CD1c-positive myeloid dendritic cell (primary cell): ENCODE measurements around the gene CFAP65.

Experiments
- DNase-seq: peaks from one replicate; pipeline ENCODE4 v3.0.0-alpha.2; 2016; ENCODE audit errors: extremely low spot score

CFAP65 gene

DNA sequence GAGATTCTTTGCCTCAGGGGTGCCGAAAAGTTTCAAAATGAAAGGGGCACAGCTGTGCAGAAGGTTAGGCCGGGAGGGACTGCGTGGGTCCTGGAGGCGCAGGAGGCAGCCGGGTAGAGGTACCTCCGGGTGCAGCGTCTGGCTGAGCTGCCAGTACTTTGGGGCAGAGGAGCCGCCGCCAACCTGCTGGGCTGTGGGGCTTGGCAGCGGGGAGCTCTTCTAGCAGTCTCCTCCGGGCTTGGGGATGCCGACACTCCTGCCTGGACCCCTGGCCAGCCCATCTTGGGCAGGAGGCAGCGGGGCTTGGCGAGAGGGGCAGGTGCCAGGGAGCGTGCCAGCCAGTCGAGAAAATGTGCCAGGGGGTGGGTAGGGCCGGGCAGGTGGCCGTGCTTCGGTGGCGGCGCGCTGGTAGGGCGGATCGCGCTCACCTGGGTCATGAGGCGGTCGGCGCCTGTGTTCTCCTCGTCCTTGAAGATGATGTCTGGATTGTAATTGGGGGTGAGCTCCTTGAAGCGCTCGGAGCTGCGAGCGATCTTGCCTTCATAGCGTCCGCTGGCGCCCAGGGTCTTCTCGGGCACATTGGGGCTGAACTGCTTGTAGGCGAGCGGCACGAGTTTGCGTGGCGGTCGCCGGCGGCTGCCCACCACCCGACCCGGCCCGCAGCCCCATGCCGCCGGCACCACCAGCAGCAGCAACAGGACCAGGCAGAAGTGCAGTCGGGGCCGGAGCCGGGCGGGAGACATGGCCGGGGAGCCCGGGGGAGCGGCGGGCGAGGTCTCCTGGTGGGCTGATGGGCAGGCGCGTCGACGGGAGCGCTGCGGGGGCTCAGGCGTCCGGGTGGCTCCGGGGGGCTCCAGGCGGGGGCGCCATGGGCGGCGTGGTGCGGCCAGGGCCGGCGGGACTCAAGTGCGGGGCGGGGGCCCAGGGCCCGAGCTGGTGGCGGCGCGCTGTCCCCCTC is 18.7 kb upstream of the CFAP65 start:
- DNase-seq, result no peak

DNA sequence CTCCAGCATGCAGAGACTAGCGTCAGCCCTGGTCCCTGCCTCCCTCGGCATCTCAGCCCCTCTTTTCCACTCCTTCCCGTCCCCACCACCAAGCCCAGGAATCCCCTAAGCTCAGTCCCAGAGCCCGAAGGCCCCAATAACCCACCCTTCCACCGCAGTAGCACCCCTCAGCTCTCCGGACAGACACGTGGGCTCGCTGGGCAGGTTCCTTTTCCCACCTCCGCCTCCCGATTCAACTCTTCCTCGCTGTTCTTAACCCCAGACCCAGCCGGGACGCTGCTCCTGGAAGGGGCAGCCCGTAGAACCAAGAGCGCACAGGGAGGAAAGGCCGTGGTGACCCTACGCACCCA is 18.0 kb upstream of the CFAP65 start:
- DNase-seq, result no peak

DNA sequence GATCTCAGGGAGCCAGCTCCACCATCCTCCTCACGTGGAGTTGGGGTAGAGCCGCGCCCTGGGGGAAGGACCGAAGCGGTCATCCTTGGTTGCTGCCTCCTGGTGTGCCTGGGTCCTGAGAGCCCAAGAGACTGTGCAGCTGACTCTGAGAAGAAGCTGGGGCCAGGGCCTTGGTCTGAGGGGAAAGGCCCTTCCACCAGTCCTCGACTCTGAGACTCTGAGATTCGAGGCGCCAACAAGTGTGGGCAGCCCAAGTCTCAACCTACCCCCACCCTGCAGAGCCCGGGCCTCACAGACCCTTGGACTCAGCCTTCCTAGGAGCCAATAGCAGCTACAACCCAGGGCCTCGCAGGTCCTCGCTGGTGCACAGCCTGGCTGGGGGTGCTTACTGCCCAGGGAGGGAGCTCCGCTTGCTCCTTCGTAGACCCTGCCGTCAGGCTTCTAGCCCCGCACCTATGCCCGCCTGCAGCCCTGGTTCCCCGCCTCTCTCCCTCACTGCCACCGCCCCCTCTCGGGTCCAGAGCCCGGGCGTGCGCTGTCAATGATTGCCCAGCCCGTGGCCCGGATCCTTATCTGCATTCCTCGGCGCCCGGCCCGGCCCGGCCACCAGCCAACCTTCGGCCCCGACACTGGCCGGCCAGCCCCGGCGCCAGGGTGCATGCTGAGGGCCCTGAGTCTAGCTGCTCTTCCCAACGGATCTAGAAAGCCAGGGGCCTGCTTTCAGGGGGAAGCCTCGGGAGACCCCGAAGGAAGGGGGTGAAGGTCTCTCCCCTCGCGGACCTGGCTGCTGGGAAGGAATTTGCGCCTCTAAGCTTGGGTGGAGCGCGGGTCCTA is 17.4 kb upstream of the CFAP65 start:
- DNase-seq, result no peak

DNA sequence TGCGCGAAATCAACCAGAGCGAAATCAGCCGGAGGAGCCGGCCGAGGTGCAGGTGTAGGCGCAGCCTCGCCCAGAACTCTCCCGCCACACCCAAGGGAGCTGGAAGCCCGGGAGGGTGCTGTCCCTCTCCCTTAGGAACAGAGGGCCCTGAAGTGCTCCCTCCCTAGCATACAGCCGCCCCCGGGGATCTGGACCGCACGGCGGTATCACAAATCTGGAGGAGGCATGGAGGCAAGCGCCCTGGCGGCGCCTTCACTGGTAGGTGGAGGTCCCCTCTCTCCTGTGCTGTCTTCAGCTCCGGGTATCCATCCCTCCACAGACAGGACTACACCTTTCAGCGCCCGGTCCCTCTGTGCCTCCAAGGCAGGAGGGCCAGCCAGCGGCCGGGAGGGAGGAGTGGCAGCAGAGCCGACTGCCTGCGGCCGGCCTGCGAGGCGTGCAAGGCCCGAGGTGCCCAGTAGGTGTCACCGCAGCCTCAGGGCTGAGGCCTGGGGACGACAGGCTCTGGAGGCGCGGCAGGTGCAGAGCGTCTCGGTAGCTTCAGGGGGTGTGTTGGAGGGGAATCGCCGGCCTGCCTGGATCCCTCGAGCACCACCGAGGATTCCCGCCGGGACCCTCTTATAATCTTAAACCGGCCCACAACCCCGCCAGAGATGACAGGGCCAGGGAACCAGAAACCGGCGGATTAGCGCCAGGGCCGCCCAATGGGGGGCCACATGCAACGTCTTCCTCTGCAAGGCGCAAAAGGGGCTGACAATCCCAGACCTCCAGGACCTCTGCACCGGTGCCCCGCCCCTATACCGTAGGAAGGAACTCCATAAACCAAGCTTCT is 16.6 kb upstream of the CFAP65 start:
- DNase-seq, result peak; percentile 84

DNA sequence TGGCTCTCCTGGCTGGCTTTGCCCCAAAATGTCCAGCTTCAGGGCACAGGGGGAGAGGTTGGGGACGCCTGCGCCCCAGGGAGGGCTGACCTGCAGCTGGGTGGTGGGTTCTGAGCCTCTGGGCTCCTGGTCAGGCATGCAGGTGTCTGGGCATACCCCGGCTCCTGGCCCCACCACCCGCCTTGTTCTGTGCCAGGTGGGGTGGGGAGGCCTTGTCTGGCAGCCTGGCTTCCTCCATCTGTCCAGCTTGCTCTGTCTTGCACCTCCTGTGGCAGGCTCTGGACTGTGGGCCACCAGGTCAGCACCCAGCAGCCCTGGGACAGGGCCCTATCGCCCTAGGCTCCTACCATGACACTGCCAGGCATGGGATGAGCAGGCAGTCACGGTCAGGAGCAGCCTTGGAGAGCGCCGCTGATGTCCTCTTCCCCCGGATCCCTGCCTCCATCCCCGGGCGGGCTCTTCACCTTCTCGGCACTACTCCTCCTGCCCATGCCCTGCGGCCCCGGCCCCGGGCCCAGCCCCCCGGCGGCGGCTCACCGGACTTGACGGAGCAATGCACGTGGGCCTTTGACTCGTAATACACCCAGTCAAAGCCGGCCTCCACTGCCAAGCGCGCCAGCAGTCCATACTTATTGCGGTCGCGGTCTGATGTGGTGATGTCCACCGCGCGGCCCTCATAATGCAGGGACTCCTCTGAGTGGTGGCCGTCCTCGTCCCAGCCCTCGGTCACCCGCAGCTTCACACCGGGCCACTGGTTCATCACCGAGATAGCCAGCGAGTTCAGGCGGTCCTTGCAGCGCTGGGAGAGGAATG is 15.8 kb upstream of the CFAP65 start:
- DNase-seq, result no peak

DNA sequence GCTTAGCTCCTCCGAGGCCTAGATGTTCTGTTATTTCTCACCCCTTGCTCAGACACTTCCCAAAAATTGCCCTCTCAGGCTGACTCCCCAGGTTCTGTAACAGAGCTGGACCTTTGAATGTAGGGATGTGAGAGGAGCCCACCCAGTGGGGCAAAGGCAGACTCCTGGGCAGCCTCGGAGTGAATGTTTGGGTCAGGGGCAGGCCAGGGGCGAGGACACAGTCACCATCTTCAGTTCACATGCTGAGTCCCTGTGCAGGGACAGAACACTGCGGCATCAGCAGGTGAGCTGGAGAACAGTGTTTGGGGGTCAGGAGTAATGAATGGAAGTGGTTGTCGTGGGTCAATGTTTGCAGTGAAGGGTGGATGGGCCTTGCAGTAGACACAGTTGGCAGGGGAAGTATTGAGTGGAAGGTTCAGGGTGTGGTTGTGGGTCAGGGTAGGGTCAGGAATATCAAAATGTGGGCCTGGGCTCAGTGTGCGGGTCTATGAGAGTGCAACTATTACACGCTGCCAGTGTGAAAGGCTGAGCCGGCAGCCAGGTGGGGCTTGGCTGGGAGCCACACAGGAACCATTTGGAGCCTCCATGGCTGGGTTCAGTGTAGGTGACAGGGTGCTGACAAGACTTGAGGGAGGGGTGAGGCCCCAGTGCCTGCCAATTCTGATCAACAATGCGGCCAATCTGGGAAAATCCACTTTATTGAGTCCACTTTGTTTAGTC is 15.0 kb upstream of the CFAP65 start:
- DNase-seq, result no peak

DNA sequence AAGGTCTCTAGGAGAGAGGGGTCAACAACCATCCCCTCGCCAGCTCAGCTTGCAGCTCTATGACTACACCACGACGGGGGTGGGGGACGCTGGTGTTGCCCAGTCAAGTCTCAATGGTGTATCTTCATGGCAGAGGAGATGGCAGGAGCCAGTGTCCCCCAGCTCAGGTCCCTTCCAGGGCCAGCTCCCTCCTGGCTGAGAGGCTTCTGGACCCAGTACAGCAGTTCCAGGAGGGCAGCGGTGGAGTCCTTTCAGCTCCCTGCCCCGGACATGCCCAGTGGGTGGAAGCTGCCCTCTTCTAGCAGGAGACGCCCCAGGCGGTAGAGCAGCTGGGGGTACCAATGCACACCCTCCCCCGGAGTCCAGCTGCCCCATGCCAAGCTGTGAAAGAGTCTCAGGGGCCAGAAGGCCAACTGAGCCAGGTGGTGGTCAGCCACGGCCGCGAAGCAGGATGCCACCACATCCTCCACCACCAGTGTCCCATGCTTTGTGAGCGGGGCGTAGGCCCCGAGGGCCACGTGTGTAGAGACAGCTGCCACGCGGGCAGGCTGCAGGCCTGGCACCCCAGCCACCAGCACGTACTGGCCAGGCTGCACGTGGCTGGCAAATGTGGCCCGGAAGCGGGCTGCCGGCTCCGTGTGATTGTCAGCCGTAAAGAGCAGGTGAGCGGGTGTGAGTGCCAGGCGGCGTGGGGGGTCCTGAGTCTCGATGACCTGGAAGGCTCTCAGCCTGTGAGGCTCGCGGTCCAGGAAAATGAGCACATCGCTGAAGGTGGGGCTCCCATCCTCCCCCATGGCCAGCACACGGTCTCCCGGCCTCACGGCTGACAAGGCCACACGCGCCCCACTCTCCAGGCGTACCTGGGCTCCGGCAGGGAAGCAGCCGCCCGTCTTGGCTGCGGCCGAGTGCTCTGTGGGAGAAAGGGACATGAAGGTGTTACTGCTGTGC is 13.9 kb upstream of the CFAP65 start:
- DNase-seq, result no peak

DNA sequence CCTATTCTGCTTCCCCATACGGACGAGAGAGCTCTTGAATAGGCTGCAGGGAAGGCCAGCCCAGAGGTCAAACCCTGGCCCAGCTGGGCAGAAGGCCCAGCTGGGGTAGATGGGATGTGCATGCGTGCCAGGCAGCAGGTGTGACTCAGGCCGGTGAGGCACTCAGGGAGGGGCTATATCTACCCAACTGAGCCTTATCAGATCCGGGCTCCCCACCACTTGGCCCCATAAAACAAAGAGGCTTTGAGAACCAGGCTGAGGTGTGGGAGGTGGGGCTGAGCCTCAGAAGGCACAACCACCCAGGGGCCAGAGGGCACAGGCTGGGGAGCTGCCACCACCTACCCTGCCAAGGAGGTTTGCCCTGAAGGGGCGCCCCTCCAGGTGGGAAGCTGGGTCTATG is 8.0 kb upstream of the CFAP65 start:
- no peak for DNase-seq

DNA sequence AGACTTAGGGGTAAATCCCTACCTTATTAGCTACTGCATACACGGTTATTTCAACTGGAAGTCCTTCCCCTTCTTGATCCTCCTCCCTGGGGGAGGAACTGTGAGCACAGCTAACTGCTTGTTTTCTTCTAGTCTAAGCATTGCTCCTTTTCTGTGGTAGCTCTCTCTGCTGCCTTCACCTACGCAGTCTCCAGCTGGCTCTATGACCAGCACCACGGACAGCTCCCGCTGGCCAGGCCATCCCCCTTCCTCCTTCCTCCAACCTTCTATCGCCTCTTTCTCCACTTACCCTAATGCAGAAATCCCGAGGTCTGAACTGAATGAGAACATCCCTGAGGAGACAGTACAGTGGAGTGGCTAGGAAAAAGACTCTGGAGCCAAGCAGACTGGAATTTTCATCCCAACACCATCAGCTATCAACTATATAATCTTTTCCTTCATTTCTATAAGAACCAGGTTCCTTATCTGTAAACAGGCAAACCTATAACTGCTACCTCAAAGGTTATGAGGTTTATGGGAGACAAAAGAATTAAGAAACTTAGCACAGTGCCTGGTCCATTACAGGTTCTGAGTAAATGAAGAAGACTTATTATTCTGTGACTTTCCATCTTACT is 4.7 kb upstream of the CFAP65 start:
- peak; percentile 40 for DNase-seq

DNA sequence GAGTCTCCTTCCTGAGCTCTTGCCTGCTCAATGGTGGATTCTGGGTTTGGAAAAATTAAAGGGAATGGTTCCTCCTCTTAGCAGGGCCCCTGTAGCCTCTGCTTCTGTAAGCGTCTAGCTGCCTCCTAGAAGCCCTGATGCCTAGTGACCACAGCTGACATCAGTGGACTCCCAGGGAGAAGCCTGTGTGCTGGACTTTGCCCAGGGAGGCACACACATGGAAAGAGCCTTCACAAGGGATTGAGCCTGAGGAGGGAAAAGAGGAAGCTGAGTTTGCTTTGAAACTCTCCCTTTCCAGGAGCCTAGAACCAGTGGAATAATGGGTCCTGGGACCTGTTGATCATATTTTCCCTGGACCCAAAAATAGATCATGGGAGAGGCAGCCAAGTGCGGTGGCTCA is 1.4 kb upstream of the CFAP65 start:
- no peak for DNase-seq

DNA sequence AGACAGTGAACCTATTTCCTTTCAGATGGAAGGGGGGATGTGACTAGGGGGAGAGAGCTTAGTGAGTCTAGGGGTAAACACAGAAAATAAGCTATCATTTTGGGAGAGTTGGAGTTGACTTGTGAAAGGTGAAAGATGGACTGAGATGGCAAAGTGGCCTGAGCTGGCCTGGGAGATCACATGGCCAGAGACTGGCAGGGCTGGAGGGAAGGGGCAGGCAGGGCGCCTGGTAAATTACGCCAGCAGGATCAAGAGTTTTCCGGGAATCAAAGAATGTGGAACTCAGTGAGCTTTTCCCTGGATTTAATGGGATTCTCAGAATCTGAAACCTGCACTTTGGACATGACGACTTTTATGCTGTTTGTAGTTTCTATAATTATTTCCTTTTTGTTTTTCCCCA is 841 bp upstream of the CFAP65 start:
- no peak for DNase-seq

DNA sequence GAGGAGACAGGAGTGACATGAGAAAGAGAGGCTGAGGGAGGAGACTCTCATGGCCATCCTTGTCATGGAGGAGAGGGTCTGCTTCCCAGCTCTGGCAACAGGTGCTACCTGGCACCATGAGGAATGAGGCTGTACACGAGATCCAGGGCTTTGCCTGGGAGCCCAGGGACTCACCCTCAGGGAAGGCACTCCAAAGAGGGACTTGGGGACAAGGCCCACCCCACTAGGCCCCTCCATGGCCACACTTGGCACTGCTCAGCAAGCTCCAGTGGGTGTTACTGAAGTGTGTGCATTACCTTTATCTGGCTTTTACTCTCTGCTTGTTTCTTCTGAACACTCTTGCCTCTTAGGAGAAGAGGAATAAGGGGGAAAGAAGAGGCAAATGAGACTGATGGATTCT is 2.7 kb downstream of the CFAP65 start:
- DNase-seq, result no peak

DNA sequence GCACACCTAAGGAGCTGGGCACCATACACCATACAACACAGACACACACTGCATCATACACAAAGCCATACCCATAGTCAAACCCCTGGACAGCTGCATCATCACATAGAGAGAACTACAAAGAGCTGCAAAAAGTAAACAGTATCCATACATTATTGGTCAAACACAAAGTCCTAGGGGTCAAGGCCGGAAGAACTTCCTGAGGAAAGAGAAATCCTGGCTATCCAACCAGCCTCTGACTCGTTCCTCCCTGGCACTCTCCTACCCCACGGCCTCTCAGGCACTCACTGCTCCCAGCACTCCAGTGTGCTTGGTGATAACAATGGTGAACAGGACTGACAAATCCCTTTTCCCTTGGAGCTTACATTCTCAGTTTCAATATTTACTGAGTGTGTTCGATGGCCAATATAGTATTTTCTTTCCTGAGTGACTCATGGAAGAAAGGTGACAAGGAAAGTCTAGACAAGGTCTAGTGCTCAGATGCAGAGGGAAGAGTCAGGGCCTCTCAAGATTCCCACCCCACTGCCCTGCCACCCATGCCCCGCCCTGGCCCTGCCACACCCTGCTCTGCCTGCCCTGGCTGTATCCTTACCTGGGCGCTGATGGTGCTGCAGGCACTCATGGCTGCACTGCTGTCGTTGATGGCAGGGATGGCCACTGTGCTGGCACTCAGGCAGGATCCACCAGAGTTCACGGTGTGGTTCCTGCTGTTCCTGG is 3.4 kb downstream of the CFAP65 start:
- no peak for DNase-seq

DNA sequence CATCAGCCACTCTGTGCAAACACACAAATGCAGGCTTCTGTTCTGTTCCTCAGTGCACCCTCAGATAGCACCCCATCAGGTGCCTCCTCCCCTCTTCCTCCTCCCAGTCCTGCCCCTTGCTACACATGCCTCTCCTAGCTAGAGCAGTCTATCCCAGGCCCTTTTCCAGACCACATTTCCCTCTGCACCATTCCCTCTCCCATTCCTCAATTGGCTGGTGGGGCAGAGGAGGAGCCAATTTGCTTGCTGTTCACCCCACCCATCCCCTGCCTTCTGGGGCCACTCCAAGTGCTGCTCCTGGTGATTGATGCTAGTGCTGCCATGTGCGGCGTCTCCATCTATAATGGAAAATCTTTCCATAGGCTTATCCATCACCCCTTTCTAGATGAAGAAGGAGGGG is 5.4 kb downstream of the CFAP65 start:
- DNase-seq, result no peak

DNA sequence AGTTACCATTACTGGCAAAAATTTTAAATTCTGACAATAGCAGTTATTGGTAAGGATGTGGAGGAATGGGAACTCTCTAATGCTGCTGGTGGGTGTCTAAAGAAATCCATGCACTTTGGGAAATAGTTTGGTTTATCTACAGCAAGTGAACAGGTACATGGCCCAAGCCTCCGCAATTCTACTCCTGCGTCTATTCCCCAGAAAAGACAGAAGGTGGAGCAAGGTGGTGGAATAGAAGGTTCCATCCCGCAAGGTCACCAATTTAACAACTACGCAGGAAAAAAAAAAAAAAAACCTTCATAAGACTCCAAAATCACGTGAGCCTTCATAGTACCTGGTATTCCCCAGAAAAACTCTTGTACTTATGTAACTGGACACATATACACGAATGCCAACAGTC is 6.5 kb downstream of the CFAP65 start:
- no peak for DNase-seq

DNA sequence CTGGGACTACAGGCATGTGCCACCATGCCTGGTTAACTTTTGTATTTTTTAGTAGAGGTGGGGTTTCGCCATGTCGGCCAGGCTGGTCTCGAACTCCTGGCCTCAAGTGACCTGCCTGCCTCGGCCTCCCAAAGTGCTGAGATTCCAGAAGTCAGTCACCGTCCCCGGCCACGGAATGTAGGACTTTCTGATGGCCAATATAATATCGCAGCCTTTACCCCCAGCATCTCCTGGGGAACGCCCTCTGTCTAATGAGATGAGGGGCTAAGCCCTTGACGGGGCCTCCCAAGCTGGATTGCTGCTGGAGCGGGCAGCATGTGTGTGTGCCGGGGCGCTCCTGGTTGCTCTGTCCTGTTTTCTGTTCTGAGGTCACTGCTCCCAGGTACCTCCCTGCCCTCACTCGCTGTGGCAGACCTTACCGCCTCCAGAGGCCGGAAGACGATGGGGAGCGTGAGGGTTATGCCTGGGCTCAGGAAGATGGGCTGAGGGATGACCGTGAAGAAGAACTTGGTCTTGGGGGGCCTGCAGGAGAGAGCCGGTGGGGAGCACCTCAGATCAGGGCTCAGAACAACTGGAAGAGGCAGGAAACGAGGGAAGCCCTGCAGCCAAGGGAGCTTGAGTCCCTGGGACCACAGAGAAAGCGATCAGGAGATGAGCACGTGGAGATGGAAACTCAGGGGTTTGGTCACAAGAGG is 9.1 kb downstream of the CFAP65 start:
- no peak for DNase-seq

DNA sequence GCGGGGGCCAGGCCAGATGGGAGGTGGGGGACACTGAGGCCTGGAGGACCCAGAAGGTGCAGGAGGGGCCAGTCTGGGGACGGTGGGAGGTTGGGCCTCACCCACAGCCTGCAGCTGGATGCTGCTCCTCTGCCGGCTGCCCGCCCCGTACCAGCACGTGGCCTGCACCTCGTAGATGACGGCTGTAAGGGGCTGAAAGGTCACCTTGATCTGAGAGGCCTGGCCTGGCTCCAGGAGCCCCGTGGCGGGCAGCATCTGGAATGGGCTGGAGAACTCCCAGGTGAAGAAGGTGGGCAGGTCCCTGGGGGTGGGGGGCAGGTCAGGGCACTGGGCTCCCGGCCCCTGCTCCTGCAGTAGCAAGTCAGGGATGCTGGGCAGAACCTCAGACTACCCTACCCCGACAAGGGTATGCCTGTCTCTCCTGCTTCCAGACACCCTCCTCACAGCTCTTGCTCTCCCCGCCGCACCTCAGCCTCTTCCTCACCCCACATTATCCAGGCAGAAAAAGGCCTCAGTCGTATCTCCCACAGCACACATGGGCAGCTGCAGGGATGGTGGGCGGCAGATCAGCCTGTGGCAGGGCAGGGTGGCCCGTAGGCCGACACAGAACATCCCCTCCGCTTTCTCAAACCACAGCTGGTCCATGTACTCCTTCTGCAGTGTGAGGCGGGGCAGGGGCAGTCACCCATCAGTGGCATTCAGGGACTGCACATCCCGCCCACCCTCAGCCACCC is 10.1 kb downstream of the CFAP65 start:
- no peak for DNase-seq
